GM12878 (cell line): ENCODE data around the gene HCFC2. TPM values are rescaled to one million over a fixed set of nuclear protein-coding genes. Genes with fewer than 3 reads are reported as not detected.

Experiments used
- ATAC-seq: fragments of 200-7000 bp; cut with Tn5 transposase; 3 replicates; pipeline ENCODE4 v1.9.1; 2020; ENCODE audit warnings: mild to moderate bottlenecking, moderate library complexity
- BruUV-seq: library from RNA; stranded (reverse); fragments of 400-500 nt; replicated peaks from 2 replicates; lab custom pipeline; 2021; lab: Mats Ljungman, UMichigan
- CTCF ChIA-PET: fragments of 300-600 bp; sonication (Branson Sonifier 250); formaldehyde crosslinking; extraction: SDS; loops from one replicate; lab custom pipeline; 2021; ENCODE audit warnings: inconsistent platforms; lab: Yijun Ruan, JAX
- POLR2A ChIA-PET: fragments of 350-600 bp; formaldehyde crosslinking; extraction: SDS; loops from one replicate; lab custom pipeline; 2021; ENCODE audit warnings: inconsistent platforms; lab: Charles Lee
- RAD21 ChIA-PET: fragments of 300-600 bp; sonication (Branson Sonifier 250); formaldehyde crosslinking; loops from one replicate; lab custom pipeline; 2023; ENCODE audit warnings: antibody characterized with exemption; ENCODE audit not compliant: unreplicated experiment; lab: Charles Lee
- SMC1A ChIA-PET: fragments of 300-600 bp; sonication (Branson Sonifier 250); formaldehyde crosslinking; loops from one replicate; lab custom pipeline; 2023; ENCODE audit not compliant: unreplicated experiment, uncharacterized antibody; lab: Charles Lee
- DNase-seq: peaks from one replicate; pipeline ENCODE4 v3.0.0-alpha.2; 2011; ENCODE audit warnings: low read depth, low spot score
- FAIRE-seq: peaks from 3 replicates; lab custom pipeline; 2011; peaks lifted over from hg19 to GRCh38; lab: Jason Lieb, UNC
- H2AFZ ChIP-seq: 2 replicates; pipeline ENCODE4 v1.6.0; 2011; ENCODE audit warnings: low read depth, low read length, control low read depth; ENCODE audit not compliant: control insufficient read depth
- H3K27ac ChIP-seq: 2 replicates; pipeline ENCODE4 v1.5.1; 2011; ENCODE audit warnings: control low read depth; ENCODE audit not compliant: control insufficient read depth, insufficient read depth
- H3K27me3 ChIP-seq, 2 experiments: replicated peaks in 1 of 2; 2 replicates each; pipeline versions ENCODE4 v1.6.0 to v1.6.1; 2011; ENCODE audit warnings: low read length in 1 of 2; ENCODE audit not compliant: control insufficient read depth in 2 of 2, insufficient read depth in 2 of 2
- H3K36me3 ChIP-seq, 2 experiments: 2 replicates each; pipeline ENCODE4 v1.5.1; 2011; ENCODE audit warnings: low read length in 1 of 2; ENCODE audit not compliant: control insufficient read depth in 2 of 2, insufficient read depth in 2 of 2
- H3K4me1 ChIP-seq: 2 replicates; pipeline ENCODE4 v1.6.1; 2011; ENCODE audit warnings: mild to moderate bottlenecking, low read length, moderate library complexity, mixed read lengths; ENCODE audit not compliant: control insufficient read depth, insufficient read depth
- H3K4me2 ChIP-seq: 2 replicates; pipeline ENCODE4 v1.6.0; 2011; ENCODE audit warnings: control low read depth; ENCODE audit not compliant: control insufficient read depth, insufficient read depth
- H3K4me3 ChIP-seq: fragments of 200-600 bp; sonication (generic); 2 replicates; pipeline ENCODE4 v1.5.1; 2016
- H3K79me2 ChIP-seq: 2 replicates; pipeline ENCODE4 v1.6.0; 2011; ENCODE audit warnings: low read length; ENCODE audit not compliant: control insufficient read depth, insufficient read depth
- H3K9ac ChIP-seq: 2 replicates; pipeline ENCODE4 v1.8.0; 2011; ENCODE audit warnings: low read length, control low read depth, mixed read lengths; ENCODE audit not compliant: control insufficient read depth, insufficient read depth
- H3K9me3 ChIP-seq: replicated peaks from 3 replicates; pipeline ENCODE4 v1.5.1; 2011; ENCODE audit warnings: mild to moderate bottlenecking, low read length; ENCODE audit not compliant: control insufficient read depth, insufficient read depth
- H4K20me1 ChIP-seq: 2 replicates; pipeline ENCODE4 v1.6.0; 2011; ENCODE audit not compliant: control insufficient read depth, insufficient read depth
- CUX1 ChIP-seq: IDR thresholded peaks from 2 replicates; pipeline ENCODE4 v1.6.1; 2012; ENCODE audit warnings: improper control_type of control experiment, low read depth, low read length; ENCODE audit not compliant: insufficient replicate concordance
- E2F4 ChIP-seq: IDR thresholded peaks from 2 replicates; pipeline ENCODE4 v1.6.1; 2012; ENCODE audit warnings: low read depth, low read length, improper control_type of control experiment
- HDAC6 ChIP-seq: fragments of 200-600 bp; sonication (generic); IDR thresholded peaks from one replicate; pipeline ENCODE4 v1.8.0; 2017; ENCODE audit warnings: antibody characterized with exemption; ENCODE audit not compliant: unreplicated experiment
- KLF5 ChIP-seq: fragments of 450-650 bp; IDR thresholded peaks from 2 replicates; pipeline ENCODE4 v1.6.1; 2014; ENCODE audit warnings: mild to moderate bottlenecking; ENCODE audit not compliant: partially characterized antibody
- POU2F2 ChIP-seq: IDR thresholded peaks from 3 replicates; pipeline ENCODE4 v1.6.1; 2011; ENCODE audit warnings: low read depth, mild to moderate bottlenecking, low read length, borderline replicate concordance
- RB1 ChIP-seq: fragments of 450-650 bp; formaldehyde crosslinking; IDR thresholded peaks from 2 replicates; pipeline ENCODE4 v1.6.1; 2017; ENCODE audit warnings: mild to moderate bottlenecking, borderline replicate concordance
- WGBS: methylation state at CpG from one replicate; pipeline ENCODE4 v1.1.6; 2016; ENCODE audit warnings: low lambda C conversion rate; ENCODE audit not compliant: insufficient replicate concordance, insufficient coverage; ENCODE audit errors: missing lambda C conversion rate; 5-methylcytosine and 5-hydroxymethylcytosine counted together
- in situ Hi-C: fragments of 300-500 bp; cut with MboI; formaldehyde crosslinking; loops from 9 replicates; pipeline ENCODE4 v1.14.3; 2018; ENCODE audit warnings: mixed read lengths
- intact Hi-C: fragments of 100-400 bp; cut with micrococcal nuclease; formaldehyde crosslinking; loops from one replicate; pipeline ENCODE4 v1.14.2; 2022; ENCODE audit not compliant: unreplicated experiment
- polyA plus RNA-seq, 11 experiments: library from polyadenylated mRNA; depleted of rRNA in 4 of 11; unstranded in 6 of 11; stranded (reverse) in 5 of 11; fragments of >200 nt; fragmentation: Nextera tagmentation in 4 of 11; fragmentation: Illumina TruSeq in 1 of 11; extraction: Ambion mirVana in 4 of 11; extraction: Trizol in 1 of 11; gene quantifications; 1 replicate in 1 of 11; 2 replicates in 10 of 11; pipeline versions ENCODE4 v1.2.1 to v1.2.3, GENCODE V29; 2011 to 2016; ENCODE audit warnings: inconsistent platforms in 2 of 11, missing spikeins in 2 of 11, low read depth in 1 of 11
- total RNA-seq, 4 experiments: library from RNA; depleted of rRNA in 3 of 4; stranded (reverse); fragments of >200 nt in 3 of 4; fragmentation: Illumina TruSeq in 1 of 4; extraction: Trizol in 1 of 4; gene quantifications; 2 replicates each; pipeline versions ENCODE4 v1.2.1 to v1.2.3, GENCODE V29; 2013 to 2021

HCFC2 gene
- total and polyA plus RNA-seq, 10 of the 15 experiments (the other 5 are each of a cell fraction or from before 2014, with no cell fraction given), result 1.8 to 14.2 (median 9.3) TPM

DNA sequence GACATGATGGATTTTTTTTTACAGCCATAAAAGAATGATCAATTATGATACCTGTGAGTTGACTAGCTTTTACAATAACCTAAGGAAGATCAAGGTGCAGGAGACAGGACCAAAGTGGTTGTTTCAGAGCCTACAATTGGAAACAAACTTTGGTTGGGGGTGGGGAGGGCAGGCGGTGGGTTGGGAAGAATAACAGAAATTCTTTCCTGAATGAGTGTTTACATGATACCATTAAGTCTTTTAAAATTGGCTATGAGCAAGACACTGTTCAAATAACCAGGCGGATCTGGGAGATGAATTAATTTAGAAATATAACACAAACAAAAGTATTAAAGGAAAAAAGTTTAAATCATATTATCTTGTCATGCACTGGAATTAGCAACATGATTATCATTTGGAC is 66.4 kb downstream of the HCFC2 start:
- ChIA-PET POLR2A (no interaction called here), RAD21 (interaction anchor here (0.6 kb wide), 1 partner anchor 243 kb away, joined by 3 read pairs; no protein-coding TSS in a partner anchor), SMC1A (interaction anchor here (1.0 to 1.4 kb wide), 3 partner anchors 14 to 158 kb away, joined by 4 to 6 read pairs (median 4); no protein-coding TSS in a partner anchor), CTCF (interaction anchor here (1.1 to 1.8 kb wide), 2 partner anchors 22 to 253 kb away, joined by 3 to 11 read pairs; no protein-coding TSS in a partner anchor)
- ATAC-seq (no peak), DNase-seq (no peak), FAIRE-seq (no peak)
- in situ Hi-C loops, result no loop called here
- Histone ChIP-seq H3K27ac (no peak overlapping the region), H3K9ac (no peak overlapping the region), H3K9me3 (no peaks in the 10 kb centered on the region), H2AFZ (no peak overlapping the region), H3K4me3 (no peak overlapping the region), H4K20me1 (no peaks in the 10 kb centered on the region), H3K36me3 (peaks cover 0 to 9% of the 10 kb centered on the region in 2 experiments; a peak in 2 of 4 replicates), H3K4me2 (no peak overlapping the region), H3K79me2 (peaks cover 11% of the 10 kb centered on the region), H3K27me3 (no peaks in the 10 kb centered on the region), H3K4me1 (peaks cover 3% of the 10 kb centered on the region; the same call in 1 of the 2 replicates)
- WGBS, result 96% methylated on average over 2 of the region's 2 CpGs
- intact Hi-C loops, result loop anchor here (5.0 kb wide), 1 partner anchor 157 kb away; no protein-coding TSS in a partner anchor
- TF ChIP-seq POU2F2 (no peak), RB1 (no peak)
- BruUV-seq, result no TSS peak

DNA sequence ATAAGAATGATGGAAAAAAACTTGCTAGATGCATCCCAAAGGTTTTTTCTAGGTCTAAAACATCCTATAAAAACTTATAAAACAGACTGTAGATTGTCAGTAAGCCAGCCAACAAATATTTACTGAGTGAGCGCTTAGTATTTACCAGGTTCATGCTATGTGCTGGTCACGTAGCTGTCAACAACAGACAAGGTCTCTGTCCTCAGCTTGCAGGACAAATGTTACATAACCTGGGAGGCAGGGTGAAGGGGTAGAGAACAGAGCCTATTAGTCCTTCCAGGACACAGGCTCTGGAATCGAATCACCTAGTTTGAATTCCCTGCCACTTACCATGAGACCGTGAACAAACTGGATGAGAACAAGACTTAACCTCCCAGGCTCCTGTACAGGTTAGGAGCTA is 67.3 kb downstream of the HCFC2 start:
- no peaks in the 10 kb centered on the region for H3K9me3 ChIP-seq
- POLR2A ChIA-PET, result no interaction called here
- FAIRE-seq (no peak), ATAC-seq (no peak), DNase-seq (no peak)
- peaks cover 0 to 9% of the 10 kb centered on the region in 2 experiments; a peak in 2 of 4 replicates for H3K36me3 ChIP-seq
- CTCF ChIA-PET, result interaction anchor here (1.1 to 1.8 kb wide), 2 partner anchors 22 to 253 kb away, joined by 3 to 11 read pairs; no protein-coding TSS in a partner anchor
- H2AFZ ChIP-seq, result no peak overlapping the region
- H3K4me1 ChIP-seq, result peaks cover 6% of the 10 kb centered on the region; the same call in 1 of the 2 replicates
- in situ Hi-C loops (no loop called here), intact Hi-C loops (loop anchor here (5.0 kb wide), 1 partner anchor 156 kb away; no protein-coding TSS in a partner anchor)
- BruUV-seq, result no TSS peak
- no peaks in the 10 kb centered on the region for H4K20me1 ChIP-seq
- SMC1A ChIA-PET, result interaction anchor here (0.9 to 1.4 kb wide), 4 partner anchors 10 to 196 kb away, joined by 3 to 6 read pairs (median 4); no protein-coding TSS in a partner anchor
- no peaks in the 10 kb centered on the region for H3K27me3 ChIP-seq
- no peak overlapping the region for H3K4me2 ChIP-seq
- H3K79me2 ChIP-seq, result peaks cover 20% of the 10 kb centered on the region
- H3K4me3 ChIP-seq, result no peak overlapping the region
- no peak overlapping the region for H3K27ac ChIP-seq
- no peak overlapping the region for H3K9ac ChIP-seq
- 98% methylated on average over 4 of the region's 4 CpGs for WGBS
- RAD21 ChIA-PET, result no interaction called here
- TF ChIP-seq CUX1, result no peak
- TF ChIP-seq E2F4, result no peak
- TF ChIP-seq KLF5, result no peak
- TF ChIP-seq HDAC6, result no peak
